HepG2 (cell line): ENCODE results near the gene UBFD1. TPM values are rescaled to one million over a fixed set of nuclear protein-coding genes. Genes with fewer than 3 reads are reported as not detected.

Source experiments
- REXO4 ChIP-seq: sonication (generic); formaldehyde crosslinking; IDR thresholded peaks from 2 replicates; pipeline ENCODE4 v1.8.0; 2022; ENCODE audit warnings: missing genetic modification reagents, mild to moderate bottlenecking, borderline replicate concordance
- SALL1 ChIP-seq: sonication (generic); formaldehyde crosslinking; IDR thresholded peaks from 2 replicates; pipeline ENCODE4 v1.8.0; 2022; ENCODE audit warnings: mild to moderate bottlenecking, missing genetic modification reagents
- SMYD3 ChIP-seq: sonication (generic); formaldehyde crosslinking; IDR thresholded peaks from 2 replicates; pipeline ENCODE4 v1.8.1; 2023; ENCODE audit warnings: mild to moderate bottlenecking, missing genetic modification reagents
- SP5 ChIP-seq: IDR thresholded peaks from 2 replicates; pipeline ENCODE4 v1.6.1; 2016; ENCODE audit warnings: low read depth, borderline replicate concordance
- TFAP4 ChIP-seq: sonication (generic); IDR thresholded peaks from 2 replicates; pipeline ENCODE4 v1.6.1; 2016; ENCODE audit warnings: low read depth, borderline replicate concordance
- ZBTB25 ChIP-seq: IDR thresholded peaks from 2 replicates; pipeline ENCODE4 v1.6.1; 2018; ENCODE audit warnings: missing genetic modification reagents
- ZNF180 ChIP-seq: sonication (generic); formaldehyde crosslinking; IDR thresholded peaks from 2 replicates; pipeline ENCODE4 v1.4.0; 2020; ENCODE audit warnings: low read depth, missing genetic modification reagents, borderline replicate concordance
- ZNF260 ChIP-seq: sonication (generic); formaldehyde crosslinking; IDR thresholded peaks from 2 replicates; pipeline ENCODE4 v1.4.0; 2020; ENCODE audit warnings: missing genetic modification reagents, low read depth, mild to moderate bottlenecking, borderline replicate concordance
- ZNF264 ChIP-seq: sonication (generic); formaldehyde crosslinking; IDR thresholded peaks from 2 replicates; pipeline ENCODE4 v1.4.0; 2020; ENCODE audit warnings: missing genetic modification reagents
- ZNF30 ChIP-seq: sonication (generic); formaldehyde crosslinking; IDR thresholded peaks from 2 replicates; pipeline ENCODE4 v1.5.0; 2020; ENCODE audit warnings: mild to moderate bottlenecking, missing genetic modification reagents
- ZNF407 ChIP-seq: sonication (generic); formaldehyde crosslinking; IDR thresholded peaks from one replicate; pipeline ENCODE4 v1.5.1; 2020; ENCODE audit warnings: mild to moderate bottlenecking, missing genetic modification reagents; ENCODE audit errors: not compliant biosample characterization
- ZNF616 ChIP-seq: sonication (generic); formaldehyde crosslinking; IDR thresholded peaks from 2 replicates; pipeline ENCODE4 v1.5.0; 2020; ENCODE audit warnings: low read depth, mild to moderate bottlenecking, missing genetic modification reagents
- ZNF747 ChIP-seq: sonication (generic); formaldehyde crosslinking; IDR thresholded peaks from 2 replicates; pipeline ENCODE4 v1.8.1; 2023; ENCODE audit warnings: missing genetic modification reagents, mild to moderate bottlenecking, borderline replicate concordance
- ZNF800 ChIP-seq: sonication (generic); formaldehyde crosslinking; IDR thresholded peaks from 2 replicates; pipeline ENCODE4 v1.4.0; 2020; ENCODE audit warnings: missing genetic modification reagents
- ZNF850 ChIP-seq: sonication (generic); formaldehyde crosslinking; conservative IDR thresholded peaks from 2 replicates; pipeline ENCODE4 v1.9.0; 2021; ENCODE audit warnings: mild to moderate bottlenecking, missing genetic modification reagents
- ZZZ3 ChIP-seq: sonication (generic); formaldehyde crosslinking; IDR thresholded peaks from 2 replicates; pipeline ENCODE4 v1.4.0; 2020; ENCODE audit warnings: missing genetic modification reagents, mild to moderate bottlenecking, borderline replicate concordance
- polyA plus RNA-seq, 8 experiments: library from polyadenylated mRNA; depleted of rRNA in 3 of 8; stranded (reverse) in 7 of 8; unstranded in 1 of 8; fragments of >200 nt; fragmentation: Illumina TruSeq in 4 of 8; extraction: Trizol in 4 of 8; gene quantifications; 2 replicates each; pipeline versions ENCODE4 v1.2.1 to v1.2.3, GENCODE V29; 2011 to 2016; ENCODE audit warnings: low read depth in 4 of 8, missing spikeins in 1 of 8, mixed read lengths in 1 of 8; ENCODE audit not compliant: insufficient read depth in 1 of 8
- total RNA-seq, 5 experiments: library from RNA; depleted of rRNA; stranded (reverse); fragments of >200 nt; fragmentation: Illumina TruSeq; extraction: Trizol; gene quantifications; 2 replicates each; pipeline ENCODE4 v1.2.3, GENCODE V29; 2016; ENCODE audit warnings: low read depth in 1 of 5

Gene UBFD1
- total and polyA plus RNA-seq, 2 of the 13 experiments (the other 11 are each of a cell fraction or from before 2014, with no cell fraction given) = 100 to 111 TPM

GRCh38 chr16:23556881-23557778 is at the start of gene UBFD1, which contains the start of gene EARS2 (continued):
- no peak for TF ChIP-seq REXO4 (CRISPR knock-in tag)
- TF ChIP-seq ZNF800 (CRISPR knock-in tag) = peak; percentile 90
- TF ChIP-seq ZNF747 (CRISPR knock-in tag) = peak; percentile 85; the same call in 1 of the 2 replicates
- TF ChIP-seq ZNF264 = peak; percentile 91; the same call in 1 of the 2 replicates
- TF ChIP-seq SALL1 = peak; percentile 93
- no peak for TF ChIP-seq ZNF30 (CRISPR knock-in tag)
- TF ChIP-seq ZBTB25 (CRISPR knock-in tag) = peak; percentile 95
- peak; percentile 96 for TF ChIP-seq ZNF407 (CRISPR knock-in tag)
- TF ChIP-seq ZNF850 (CRISPR knock-in tag) = 0 out of 2 replicates have a peak, but pooled peaks have one; percentile 76
- peak; percentile 65 for TF ChIP-seq ZNF616 (CRISPR knock-in tag)
- TF ChIP-seq SP5 (CRISPR knock-in tag) = peak; percentile 98
- TF ChIP-seq SMYD3 (CRISPR knock-in tag) = peak; percentile 64
- peak; percentile 86; the same call in 1 of the 2 replicates for TF ChIP-seq ZZZ3 (CRISPR knock-in tag)
- TF ChIP-seq TFAP4 = peak; percentile 99
- no peak for TF ChIP-seq ZNF180 (CRISPR knock-in tag)
- TF ChIP-seq ZNF260 (CRISPR knock-in tag) = 0 out of 2 replicates have a peak, but pooled peaks have one; percentile 85
